ENCODE measurements around the gene ADORA2B. TPM values are rescaled to one million over a fixed set of nuclear protein-coding genes. Genes with fewer than 3 reads are reported as not detected.

The ADORA2B gene
- total and polyA plus RNA-seq, 2 of the 8 experiments (the other 6 are each of a cell fraction or from before 2014, with no cell fraction given), result 2.6 to 8.2 TPM

- Histone ChIP-seq H2BK12ac (ENCODE audit: low read depth, low read length) (no peak overlapping the region), H3K79me1 (ENCODE audit: low read depth, low read length) (no peaks in the 10 kb centered on the region; the same call in 1 of the 2 replicates), H2BK120ac (replicated peaks; ENCODE audit: low read depth, low read length) (no peak overlapping the region), H3K9me3 (ENCODE audit: insufficient read depth in 2 of 2, low read depth in 1 of 2, low read length in 1 of 2) (no peaks in the 10 kb centered on the region), H3K36me3 (ENCODE audit: control insufficient read depth in 2 of 4, insufficient read depth in 4 of 4, low read length in 3 of 4) (no peaks in the 10 kb centered on the region), H2AFZ (ENCODE audit: low read length) (no peak overlapping the region), H4K8ac (ENCODE audit: extremely low read depth, insufficient read depth, low read length) (no peak overlapping the region), H3K4me1 (replicated peaks in 1 of 4; ENCODE audit: control insufficient read depth in 3 of 4, insufficient read depth in 4 of 4, low read length in 3 of 4) (peaks cover 5 to 17% (median 5%) of the 10 kb centered on the region in 4 experiments; a peak in 6 of 7 replicates), H3K9ac (replicated peaks in 1 of 4; ENCODE audit: extremely low read depth in 1 of 4, low read depth in 3 of 4, low read length in 3 of 4) (no peak overlapping the region), H3K27me3 (replicated peaks in 1 of 4; ENCODE audit: control insufficient read depth in 3 of 4, extremely low read depth in 1 of 4, insufficient read depth in 3 of 4, low read length in 3 of 4) (peaks cover 10 to 41% (median 35%) of the 10 kb centered on the region in 4 experiments), H3K18ac (ENCODE audit: extremely low read depth, low read length) (no peak overlapping the region), H3K27ac (ENCODE audit: low read depth, low read length) (no peak overlapping the region), H2AK5ac (ENCODE audit: low read depth, low read length) (no peak overlapping the region), H2BK15ac (ENCODE audit: low read length) (no peak overlapping the region), H3K4me2 (ENCODE audit: insufficient read depth in 1 of 2, low read depth in 2 of 2, low read length in 2 of 2) (no peak overlapping the region; a peak in 1 of 4 replicates), H3K4ac (replicated peaks; ENCODE audit: insufficient read length, low read depth, low read length) (no peak overlapping the region), H3K4me3 (ENCODE audit: extremely low read depth in 1 of 4, insufficient read depth in 2 of 4, low read depth in 3 of 4, low read length in 4 of 4) (no peak overlapping the region), H3K56ac (replicated peaks; ENCODE audit: insufficient read length, low read depth, low read length) (no peak overlapping the region), H4K91ac (replicated peaks; ENCODE audit: insufficient read length, low read length) (no peak overlapping the region), H2BK5ac (ENCODE audit: low read depth, low read length) (no peak overlapping the region), H3K23ac (ENCODE audit: insufficient read length) (no peak overlapping the region), H4K5ac (ENCODE audit: insufficient read length, low read depth, low read length) (no peak overlapping the region), H3K14ac (ENCODE audit: insufficient read length) (no peak overlapping the region), H3K23me2 (ENCODE audit: low read depth, low read length) (peaks cover 14% of the 10 kb centered on the region), H3K79me2 (ENCODE audit: control insufficient read depth in 1 of 2, insufficient read depth in 2 of 2, low read length in 2 of 2) (no peaks in the 10 kb centered on the region), H2BK20ac (ENCODE audit: low read length) (no peak overlapping the region), H4K20me1 (replicated peaks in 1 of 2; ENCODE audit: control insufficient read depth in 1 of 2, insufficient read depth in 2 of 2, low read length in 2 of 2) (no peaks in the 10 kb centered on the region)
- POLR2A ChIA-PET (ENCODE audit: partially characterized antibody), result interaction anchor here (1.1 to 3.9 kb wide), 2 partner anchors 19 to 52 kb away, joined by 4 to 25 read pairs; partner anchors contain the start of genes TTC19 and ZSWIM7
- TF ChIP-seq HDAC2 (IDR thresholded peaks at IDR 0.05; ENCODE audit: borderline replicate concordance in 1 of 2, low read depth in 2 of 2, low read length in 2 of 2) (no peak), RAD21 (IDR thresholded peaks at IDR 0.05 in 1 of 2, conservative IDR thresholded peaks at IDR 0.05 in 1 of 2; ENCODE audit: low read depth in 2 of 2, low read length in 2 of 2) (no peak)
- 94% methylated on average over 2 of the region's 3 CpGs; no CpG with 5 or more reads in 1 of the 2 experiments for WGBS, 2 experiments (ENCODE audit: extremely low coverage in 1 of 2, insufficient coverage in 1 of 2, insufficient read length in 1 of 2, insufficient replicate concordance in 2 of 2, low coverage in 1 of 2, low lambda C conversion rate in 2 of 2, missing lambda C conversion rate in 1 of 2)
- DNase-seq (ENCODE audit: low read depth in 1 of 2, low spot score in 2 of 2), result no peak
- FAIRE-seq, result no peak
- CTCF ChIA-PET (ENCODE audit: partially characterized antibody), result interaction anchor here (1.3 to 3.3 kb wide), 3 partner anchors 8 to 50 kb away, joined by 4 to 38 read pairs (median 9); partner anchors contain the start of genes TTC19 and ZSWIM7
These were observed 2.3 kb downstream of the ADORA2B start for GRCh38 chr17:15947271-15947670.
